Measurements from ENCODE around the gene EPB41L2. TPM values are rescaled to one million over a fixed set of nuclear protein-coding genes. Genes with fewer than 3 reads are reported as not detected.

Gene EPB41L2
- total RNA-seq, 1 experiment from 2014 or later, result 74.8 TPM

- H4K20me1 ChIP-seq (ENCODE audit: insufficient read depth), result no peaks in the 10 kb centered on the region
- no peaks in the 10 kb centered on the region for H3K27me3 ChIP-seq (ENCODE audit: insufficient read depth, low read length)
- no peaks in the 10 kb centered on the region for H3K36me3 ChIP-seq (ENCODE audit: control insufficient read depth in 1 of 2, insufficient read depth in 2 of 2, low read length in 2 of 2)
- ChIA-PET POLR2A (no interaction called here), CTCF (no interaction called here), RAD21 (ENCODE audit: low non-redundant PET in 1 of 2, low total read pairs in 2 of 2, uncharacterized antibody in 2 of 2, unreplicated experiment in 2 of 2) (no interaction called here)
- H3K9ac ChIP-seq (ENCODE audit: low read length), result no peak overlapping the region
- no peak overlapping the region for H3K4me3 ChIP-seq (replicated peaks in 1 of 2; ENCODE audit: low read depth in 1 of 2, low read length in 2 of 2)
- no peak for ATAC-seq
- no peak overlapping the region for H3K27ac ChIP-seq (ENCODE audit: low read depth, low read length)
- 0 out of 2 replicates have a peak, but pooled peaks cover 31% of the 10 kb centered on the region for H3K79me2 ChIP-seq (ENCODE audit: insufficient read depth, low read length)
- TF ChIP-seq JUND (IDR thresholded peaks at IDR 0.05), result no peak
- TF ChIP-seq EGR1 (IDR thresholded peaks at IDR 0.05; ENCODE audit: low read depth), result no peak
- TF ChIP-seq ZNF274 (IDR thresholded peaks at IDR 0.05; ENCODE audit: low read depth, low read length), result no peak
- TF ChIP-seq, protein P1, sequence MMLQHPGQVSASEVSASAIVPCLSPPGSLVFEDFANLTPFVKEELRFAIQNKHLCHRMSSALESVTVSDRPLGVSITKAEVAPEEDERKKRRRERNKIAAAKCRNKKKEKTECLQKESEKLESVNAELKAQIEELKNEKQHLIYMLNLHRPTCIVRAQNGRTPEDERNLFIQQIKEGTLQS (IDR thresholded peaks at IDR 0.05), result no peak
- no peak for TF ChIP-seq EZH2phosphoT487 (IDR thresholded peaks at IDR 0.05; ENCODE audit: borderline replicate concordance)
- no peak for TF ChIP-seq SIN3A (IDR thresholded peaks at IDR 0.05; ENCODE audit: low read depth)
- no peak for TF ChIP-seq POLR2AphosphoS5 (IDR thresholded peaks at IDR 0.05; ENCODE audit: low read depth, low read length)
- TF ChIP-seq SP1 (IDR thresholded peaks at IDR 0.05; ENCODE audit: low read depth), result no peak
- TF ChIP-seq ZBTB33 (IDR thresholded peaks at IDR 0.05; ENCODE audit: extremely low read depth, insufficient replicate concordance, low read length), result no peak
- TF ChIP-seq SRF (IDR thresholded peaks at IDR 0.05; ENCODE audit: low read depth), result no peak
- no peak for TF ChIP-seq MAX (IDR thresholded peaks at IDR 0.05)
- no peak for TF ChIP-seq CTCF (IDR thresholded peaks at IDR 0.05 in 2 of 3, conservative IDR thresholded peaks at IDR 0.05 in 1 of 3; ENCODE audit: borderline replicate concordance in 1 of 3, insufficient read depth in 1 of 3, low read depth in 2 of 3, low read length in 2 of 3)
- TF ChIP-seq FOSL1 (IDR thresholded peaks at IDR 0.05; ENCODE audit: low read depth), result no peak
- TF ChIP-seq RAD21 (IDR thresholded peaks at IDR 0.05; ENCODE audit: low read depth), result no peak
- BruUV-seq (replicated peaks), result no TSS peak
- peaks cover 0 to 6% of the 10 kb centered on the region in 2 experiments; a peak in 2 of 4 replicates for H3K4me1 ChIP-seq (ENCODE audit: control insufficient read depth in 1 of 2, insufficient read depth in 2 of 2, low read length in 2 of 2)
- H2AFZ ChIP-seq (ENCODE audit: low read depth, low read length, poor library complexity, severe bottlenecking), result no peak overlapping the region
- no peaks in the 10 kb centered on the region for H3K9me3 ChIP-seq (ENCODE audit: control insufficient read depth in 1 of 2, insufficient read depth in 1 of 2, low read depth in 1 of 2, low read length in 2 of 2)
- no peak overlapping the region for H3K4me2 ChIP-seq (ENCODE audit: low read length)
- intact Hi-C loops (cut with micrococcal nuclease), result no loop called here
- H3K9me2 ChIP-seq (ENCODE audit: insufficient read depth), result no peaks in the 10 kb centered on the region
- DNase-seq (ENCODE audit: low read depth, low spot score), result no peak
Measured at GRCh38 chr6:130980310-130981032, 82.6 kb downstream of the EPB41L2 start.
